OCI-LY1 (cell line): ENCODE data around the gene WDR83.

Experiments
- H2AFZ ChIP-seq: fragments of 200-600 bp; sonication (generic), shearing (Covaris generic); 2 replicates; pipeline ENCODE4 v1.6.0; 2014; ENCODE audit warnings: antibody characterized with exemption, mild to moderate bottlenecking, low read length
- H3F3A ChIP-seq: fragments of 200-600 bp; sonication (generic), shearing (Covaris generic); 2 replicates; pipeline ENCODE4 v1.6.0; 2014; ENCODE audit warnings: mild to moderate bottlenecking, antibody characterized with exemption, low read length, moderate library complexity; ENCODE audit not compliant: insufficient read depth
- H3K27ac ChIP-seq: fragments of 200-600 bp; sonication (generic); 2 replicates; pipeline ENCODE4 v1.5.1; 2014; ENCODE audit warnings: low read length, mixed run types, mild to moderate bottlenecking, low read depth; ENCODE audit not compliant: poor library complexity, severe bottlenecking
- H3K27me3 ChIP-seq: fragments of 200-600 bp; sonication (generic); 2 replicates; pipeline ENCODE4 v1.6.0; 2014; ENCODE audit warnings: antibody characterized with exemption, mild to moderate bottlenecking, low read length, moderate library complexity; ENCODE audit not compliant: insufficient read depth
- H3K36me3 ChIP-seq: fragments of 200-600 bp; sonication (generic); 2 replicates; pipeline ENCODE4 v1.6.1; 2014; ENCODE audit warnings: mild to moderate bottlenecking, antibody characterized with exemption, low read length, moderate library complexity, mixed read lengths; ENCODE audit not compliant: insufficient read depth
- H3K4me1 ChIP-seq: fragments of 200-600 bp; sonication (generic); 2 replicates; pipeline ENCODE4 v1.5.1; 2014; ENCODE audit warnings: mild to moderate bottlenecking, low read length, moderate library complexity; ENCODE audit not compliant: insufficient read depth, severe bottlenecking
- H3K4me2 ChIP-seq: fragments of 200-600 bp; sonication (generic), shearing (Covaris generic); 2 replicates; pipeline ENCODE4 v1.6.1; 2014; ENCODE audit warnings: low read length
- H3K4me3 ChIP-seq: fragments of 200-600 bp; sonication (generic); 2 replicates; pipeline ENCODE4 v1.5.1; 2014; ENCODE audit warnings: low read length, low read depth, mild to moderate bottlenecking, mixed read lengths; ENCODE audit not compliant: poor library complexity, severe bottlenecking
- H3K79me2 ChIP-seq: fragments of 200-600 bp; shearing (Covaris generic); 2 replicates; pipeline ENCODE4 v1.6.1; 2016; ENCODE audit warnings: mixed run types, low read length, mixed read lengths; ENCODE audit not compliant: insufficient read depth
- H3K9ac ChIP-seq: fragments of 200-600 bp; sonication (generic), shearing (Covaris generic); 2 replicates; pipeline ENCODE4 v1.6.1; 2014; ENCODE audit warnings: mild to moderate bottlenecking, low read length, mixed read lengths
- H3K9me2 ChIP-seq: fragments of 200-600 bp; sonication (generic), shearing (Covaris generic); 2 replicates; pipeline ENCODE4 v1.6.1; 2014; ENCODE audit warnings: low read depth, mild to moderate bottlenecking, low read length, mixed read lengths
- H3K9me3 ChIP-seq: fragments of 200-600 bp; shearing (Covaris generic); 2 replicates; pipeline ENCODE4 v1.6.1; 2014; ENCODE audit warnings: low read length, mixed read lengths
- H4K20me1 ChIP-seq: fragments of 200-600 bp; sonication (generic), shearing (Covaris generic); 2 replicates; pipeline ENCODE4 v1.6.0; 2016; ENCODE audit warnings: mild to moderate bottlenecking, low read length; ENCODE audit not compliant: insufficient read depth
- EZH2 ChIP-seq: fragments of 200-600 bp; sonication (generic), shearing (Covaris generic); IDR thresholded peaks from 2 replicates; pipeline ENCODE4 v1.8.0; 2017; ENCODE audit warnings: borderline replicate concordance, mixed run types, mild to moderate bottlenecking, antibody characterized with exemption, low read length, moderate library complexity, mixed read lengths
- TF ChIP-seq, protein P1 (sequence below): fragments of 200-600 bp; sonication (generic), shearing (Covaris generic); IDR thresholded peaks from 2 replicates; pipeline ENCODE4 v1.5.1; 2017; ENCODE audit warnings: mild to moderate bottlenecking, antibody characterized with exemption, low read length, moderate library complexity, mixed read lengths

The WDR83 gene

DNA sequence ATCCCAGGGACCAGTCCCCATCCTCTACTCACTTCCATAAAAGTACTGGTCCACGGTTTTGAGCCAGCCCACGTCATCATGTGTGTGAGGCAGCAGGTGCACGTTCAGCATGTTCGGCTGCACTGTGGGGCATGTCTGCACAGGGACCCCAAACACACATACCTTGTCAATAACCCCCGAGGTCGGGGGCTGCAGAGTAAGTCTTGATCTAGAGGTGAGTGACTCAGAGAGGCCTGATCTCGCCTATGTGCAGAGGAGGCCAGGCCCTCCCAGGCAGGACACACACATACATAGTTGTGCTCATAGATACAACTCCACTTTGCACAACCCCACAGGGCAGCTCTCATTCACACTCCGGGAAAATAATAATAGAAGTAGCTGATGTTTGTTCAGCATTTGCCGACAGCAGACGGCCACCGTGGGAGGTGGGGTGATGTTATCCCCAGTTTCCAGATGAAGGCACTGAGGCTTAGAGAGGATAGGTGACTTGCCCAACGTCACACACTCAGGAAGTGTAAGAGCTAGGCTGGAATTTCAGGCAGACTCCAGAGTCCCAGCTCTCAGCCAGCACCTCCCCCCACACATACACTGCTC, 839 bp upstream of the WDR83 start:
- Histone ChIP-seq H3K79me2 (no peaks in the 10 kb centered on the region), H3K4me2 (peak overlapping the region; percentile 93), H3K4me1 (peaks cover 43% of the 10 kb centered on the region), H3K27me3 (no peaks in the 10 kb centered on the region), H2AFZ (no peak overlapping the region), H3K9me2 (no peaks in the 10 kb centered on the region), H3K9me3 (no peaks in the 10 kb centered on the region), H3K4me3 (peak overlapping the region; percentile 87), H3K9ac (peak overlapping the region; percentile 81), H4K20me1 (no peaks in the 10 kb centered on the region), H3K36me3 (peaks cover 39% of the 10 kb centered on the region), H3F3A (no peaks in the 10 kb centered on the region), H3K27ac (peak overlapping the region; percentile 78)
- TF ChIP-seq, protein P1, sequence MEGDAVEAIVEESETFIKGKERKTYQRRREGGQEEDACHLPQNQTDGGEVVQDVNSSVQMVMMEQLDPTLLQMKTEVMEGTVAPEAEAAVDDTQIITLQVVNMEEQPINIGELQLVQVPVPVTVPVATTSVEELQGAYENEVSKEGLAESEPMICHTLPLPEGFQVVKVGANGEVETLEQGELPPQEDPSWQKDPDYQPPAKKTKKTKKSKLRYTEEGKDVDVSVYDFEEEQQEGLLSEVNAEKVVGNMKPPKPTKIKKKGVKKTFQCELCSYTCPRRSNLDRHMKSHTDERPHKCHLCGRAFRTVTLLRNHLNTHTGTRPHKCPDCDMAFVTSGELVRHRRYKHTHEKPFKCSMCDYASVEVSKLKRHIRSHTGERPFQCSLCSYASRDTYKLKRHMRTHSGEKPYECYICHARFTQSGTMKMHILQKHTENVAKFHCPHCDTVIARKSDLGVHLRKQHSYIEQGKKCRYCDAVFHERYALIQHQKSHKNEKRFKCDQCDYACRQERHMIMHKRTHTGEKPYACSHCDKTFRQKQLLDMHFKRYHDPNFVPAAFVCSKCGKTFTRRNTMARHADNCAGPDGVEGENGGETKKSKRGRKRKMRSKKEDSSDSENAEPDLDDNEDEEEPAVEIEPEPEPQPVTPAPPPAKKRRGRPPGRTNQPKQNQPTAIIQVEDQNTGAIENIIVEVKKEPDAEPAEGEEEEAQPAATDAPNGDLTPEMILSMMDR, result no peak
- no peak for TF ChIP-seq EZH2

DNA sequence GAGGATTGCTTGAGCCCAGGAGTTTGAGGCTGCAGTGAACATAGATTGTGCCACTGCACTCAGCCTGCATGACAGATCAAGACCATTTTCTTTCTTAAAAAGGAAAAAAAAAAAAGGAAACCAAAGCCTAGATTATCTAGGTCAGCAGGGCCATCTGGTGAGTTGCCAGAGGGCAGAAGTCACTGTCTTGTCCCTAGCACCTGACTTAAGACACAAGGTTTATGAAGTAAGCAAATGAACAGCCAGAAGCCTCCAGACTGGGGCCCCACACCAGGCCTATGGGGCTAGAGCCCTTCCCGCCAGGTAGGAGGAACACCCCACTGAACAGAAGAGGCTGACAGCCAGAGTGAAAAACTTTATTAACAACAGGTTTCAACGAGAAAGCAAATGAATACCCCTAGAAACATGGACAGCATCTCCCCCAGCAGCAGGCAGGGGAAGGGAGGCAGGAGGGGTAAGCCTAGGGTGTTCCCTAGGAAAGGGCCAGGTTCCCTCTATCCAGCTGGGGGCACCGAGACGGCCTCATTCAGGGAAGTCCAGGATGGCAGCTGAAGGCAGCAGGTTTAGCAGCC, 1.2 kb downstream of the WDR83 start:
- no peaks in the 10 kb centered on the region for H3K9me3 ChIP-seq

DNA sequence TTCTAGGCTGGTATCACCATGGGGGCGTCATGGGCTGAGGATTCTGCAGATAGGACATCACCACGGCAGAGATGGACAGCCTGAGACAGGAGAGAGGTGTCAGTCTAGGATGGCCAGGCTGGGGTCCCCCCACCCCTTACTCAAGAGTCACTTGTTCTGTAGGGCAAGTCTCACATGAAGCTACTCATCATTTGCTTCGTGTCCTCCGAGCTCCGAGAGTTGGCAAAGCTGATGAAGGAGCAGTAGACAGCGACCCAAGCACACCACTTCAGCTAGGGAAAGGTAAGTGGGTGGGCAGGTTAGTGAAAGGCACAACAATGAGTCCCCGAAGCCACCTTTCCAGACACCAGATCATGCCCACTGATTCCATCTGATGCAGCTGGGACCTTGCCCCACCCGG, 1.7 kb downstream of the WDR83 start:
- Histone ChIP-seq H4K20me1 (no peaks in the 10 kb centered on the region), H3K9me2 (no peaks in the 10 kb centered on the region), H3K4me2 (peak overlapping the region; percentile 73), H3K27ac (no peak overlapping the region), H3K9ac (peak overlapping the region; percentile 88), H3K36me3 (peaks cover 29% of the 10 kb centered on the region), H3K27me3 (no peaks in the 10 kb centered on the region), H3K9me3 (no peaks in the 10 kb centered on the region), H2AFZ (no peak overlapping the region), H3K79me2 (no peaks in the 10 kb centered on the region), H3K4me3 (peak overlapping the region; percentile 86), H3K4me1 (peaks cover 43% of the 10 kb centered on the region), H3F3A (no peaks in the 10 kb centered on the region)
- TF ChIP-seq, protein P1, result no peak
- no peak for TF ChIP-seq EZH2

More for the DNA sequence above, 1.2 kb downstream of the WDR83 start:
- no peak overlapping the region for H2AFZ ChIP-seq
- TF ChIP-seq EZH2, result no peak
- TF ChIP-seq, protein P1, result no peak
- H3K79me2 ChIP-seq, result no peaks in the 10 kb centered on the region
- H4K20me1 ChIP-seq, result no peaks in the 10 kb centered on the region
- no peaks in the 10 kb centered on the region for H3F3A ChIP-seq
- no peaks in the 10 kb centered on the region for H3K27me3 ChIP-seq
- peak overlapping the region; percentile 86 for H3K4me3 ChIP-seq
- no peaks in the 10 kb centered on the region for H3K9me2 ChIP-seq
- H3K27ac ChIP-seq, result no peak overlapping the region
- H3K4me1 ChIP-seq, result peaks cover 43% of the 10 kb centered on the region
- peak overlapping the region; percentile 88; the same call in 1 of the 2 replicates for H3K9ac ChIP-seq
- H3K36me3 ChIP-seq, result peaks cover 30% of the 10 kb centered on the region
- peak overlapping the region; percentile 73 for H3K4me2 ChIP-seq
